Hepatocyte (in vitro differentiated cells): Measurements from ENCODE around the gene S100A6.

Experiments
- EZH2 ChIP-seq: fragments of 200-600 bp; sonication (generic); IDR thresholded peaks from 2 replicates; pipeline ENCODE4 v1.6.1; 2016; ENCODE audit warnings: antibody characterized with exemption, mild to moderate bottlenecking, borderline replicate concordance
- EZH2phosphoT487 ChIP-seq: fragments of 200-600 bp; sonication (generic); IDR thresholded peaks from one replicate; pipeline ENCODE4 v1.6.1; 2018; ENCODE audit warnings: antibody characterized with exemption, mild to moderate bottlenecking, low read depth, moderate library complexity; ENCODE audit not compliant: unreplicated experiment, severe bottlenecking
- TF ChIP-seq, protein P1 (sequence below): fragments of 200-600 bp; sonication (generic); IDR thresholded peaks from 2 replicates; pipeline ENCODE4 v1.5.1; 2016; ENCODE audit warnings: antibody characterized with exemption, mild to moderate bottlenecking; ENCODE audit not compliant: poor library complexity

DNA sequence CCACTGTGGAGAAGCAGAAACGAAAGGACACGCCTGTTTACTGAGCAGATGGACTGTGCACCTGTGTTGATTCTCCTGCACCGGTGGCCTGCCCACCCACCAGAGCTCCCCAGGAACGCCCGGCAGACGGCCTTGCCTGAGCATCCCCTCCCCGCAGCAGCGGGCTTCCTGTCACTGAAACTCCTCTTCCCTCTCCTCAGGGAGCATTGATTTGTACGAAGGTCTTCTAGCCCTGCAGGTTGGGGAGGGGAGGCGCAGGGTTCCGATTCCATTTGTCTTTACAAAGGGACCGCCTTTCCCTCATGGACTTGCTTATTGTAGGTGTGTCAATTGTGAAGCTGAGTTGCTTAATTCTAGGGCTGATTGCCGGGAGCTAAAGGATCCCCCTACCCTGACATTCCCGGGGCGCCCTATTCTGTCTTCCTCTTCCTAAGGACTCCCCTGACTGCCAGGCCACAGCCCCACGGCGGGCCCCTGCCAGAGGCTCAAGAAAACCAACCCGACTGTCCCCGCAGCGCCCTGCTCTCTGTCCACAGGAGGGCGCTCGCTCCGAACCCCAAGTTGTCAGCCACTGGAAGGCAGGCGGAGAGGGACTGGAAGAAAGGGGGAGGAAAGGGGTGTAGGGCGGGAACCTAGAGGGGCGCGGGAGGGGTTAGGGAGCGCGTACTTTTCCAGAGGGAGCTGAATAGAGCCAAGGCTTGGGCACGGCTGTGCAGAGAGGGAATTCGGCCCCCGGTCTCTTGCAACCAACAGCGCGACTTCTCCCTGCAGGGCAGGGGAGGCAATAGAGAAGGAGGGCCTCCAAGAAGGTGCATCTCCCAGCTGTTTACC is 2.8 kb downstream of the S100A6 start:
- TF ChIP-seq EZH2phosphoT487 (no peak), EZH2 (no peak)
- TF ChIP-seq, protein P1, sequence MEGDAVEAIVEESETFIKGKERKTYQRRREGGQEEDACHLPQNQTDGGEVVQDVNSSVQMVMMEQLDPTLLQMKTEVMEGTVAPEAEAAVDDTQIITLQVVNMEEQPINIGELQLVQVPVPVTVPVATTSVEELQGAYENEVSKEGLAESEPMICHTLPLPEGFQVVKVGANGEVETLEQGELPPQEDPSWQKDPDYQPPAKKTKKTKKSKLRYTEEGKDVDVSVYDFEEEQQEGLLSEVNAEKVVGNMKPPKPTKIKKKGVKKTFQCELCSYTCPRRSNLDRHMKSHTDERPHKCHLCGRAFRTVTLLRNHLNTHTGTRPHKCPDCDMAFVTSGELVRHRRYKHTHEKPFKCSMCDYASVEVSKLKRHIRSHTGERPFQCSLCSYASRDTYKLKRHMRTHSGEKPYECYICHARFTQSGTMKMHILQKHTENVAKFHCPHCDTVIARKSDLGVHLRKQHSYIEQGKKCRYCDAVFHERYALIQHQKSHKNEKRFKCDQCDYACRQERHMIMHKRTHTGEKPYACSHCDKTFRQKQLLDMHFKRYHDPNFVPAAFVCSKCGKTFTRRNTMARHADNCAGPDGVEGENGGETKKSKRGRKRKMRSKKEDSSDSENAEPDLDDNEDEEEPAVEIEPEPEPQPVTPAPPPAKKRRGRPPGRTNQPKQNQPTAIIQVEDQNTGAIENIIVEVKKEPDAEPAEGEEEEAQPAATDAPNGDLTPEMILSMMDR: peak; percentile 95
